Loucy (cell line): Measurements from ENCODE around the gene GGT5.

Experiments used
- CTCF ChIP-seq: fragments of 200-600 bp; sonication (generic); conservative IDR thresholded peaks from 2 replicates; pipeline ENCODE4 v1.5.1; 2014; ENCODE audit warnings: mild to moderate bottlenecking, antibody characterized with exemption, low read length
- EZH2phosphoT487 ChIP-seq: fragments of 200-600 bp; IDR thresholded peaks from 2 replicates; pipeline ENCODE4 v1.6.1; 2018; ENCODE audit warnings: antibody characterized with exemption, mild to moderate bottlenecking, moderate library complexity, borderline replicate concordance

- TF ChIP-seq CTCF (no peak), EZH2phosphoT487 (no peak)
Measured at GRCh38 chr22:24219750-24220149, 25.1 kb downstream of the GGT5 start.
